CD14-positive monocyte (primary cell): Measurements from ENCODE around the gene ARRB1. TPM values are rescaled to one million over a fixed set of nuclear protein-coding genes. Genes with fewer than 3 reads are reported as not detected.

Experiments used
- DNase-seq, 3 donors: peaks; one replicate each; pipeline ENCODE4 v3.0.0-alpha.2; 2011 to 2022
- H2AFZ ChIP-seq: 2 replicates; pipeline ENCODE4 v1.6.0; 2012; ENCODE audit warnings: mild to moderate bottlenecking, low read depth, low read length, inconsistent platforms; ENCODE audit not compliant: insufficient read depth, poor library complexity, severe bottlenecking
- H3K27ac ChIP-seq, 2 donors: 1 replicate in 1 of 2; 2 replicates in 1 of 2; pipeline ENCODE4 v1.5.1; 2012 to 2013; ENCODE audit warnings: low read length in 2 of 2, control low read depth in 1 of 2, inconsistent platforms in 1 of 2, low read depth in 1 of 2, mild to moderate bottlenecking in 1 of 2
- H3K27me3 ChIP-seq, 2 donors: one replicate each; pipeline versions ENCODE4 v1.6.0 to v1.6.1; 2011 to 2013; ENCODE audit warnings: low read length in 2 of 2; ENCODE audit not compliant: control insufficient read depth in 2 of 2, insufficient read depth in 2 of 2
- H3K36me3 ChIP-seq, 2 donors: replicated peaks in 1 of 2; 1 replicate in 1 of 2; 2 replicates in 1 of 2; pipeline versions ENCODE4 v1.5.1 to v1.6.1; 2012 to 2013; ENCODE audit warnings: low read length in 2 of 2, control low read depth in 1 of 2, inconsistent platforms in 1 of 2, mild to moderate bottlenecking in 1 of 2; ENCODE audit not compliant: insufficient read depth in 2 of 2, control insufficient read depth in 1 of 2
- H3K4me1 ChIP-seq, 2 donors: 1 replicate in 1 of 2; 2 replicates in 1 of 2; pipeline versions ENCODE4 v1.5.1 to v1.6.1; 2012 to 2013; ENCODE audit warnings: low read length in 2 of 2, control low read depth in 1 of 2, inconsistent platforms in 1 of 2, mild to moderate bottlenecking in 1 of 2, moderate library complexity in 1 of 2; ENCODE audit not compliant: insufficient read depth in 2 of 2, control insufficient read depth in 1 of 2
- H3K4me2 ChIP-seq: replicated peaks from 2 replicates; pipeline ENCODE3; 2012; ENCODE audit warnings: low read length, moderate library complexity, mild to moderate bottlenecking; ENCODE audit not compliant: poor library complexity, severe bottlenecking; ENCODE audit errors: extremely low read depth
- H3K4me3 ChIP-seq, 3 experiments: fragments of 200-600 bp in 1 of 3; sonication (generic) in 1 of 3; replicated peaks in 1 of 3; 1 replicate in 2 of 3; 2 replicates in 1 of 3; pipeline ENCODE4 v1.5.1; 2011 to 2013; ENCODE audit warnings: low read length in 3 of 3, mild to moderate bottlenecking in 3 of 3, control low read depth in 2 of 3, low read depth in 2 of 3, inconsistent platforms in 1 of 3, moderate library complexity in 1 of 3
- H3K79me2 ChIP-seq: 2 replicates; pipeline ENCODE4 v1.6.0; 2012; ENCODE audit warnings: mild to moderate bottlenecking, control low read depth, inconsistent platforms, low read length, moderate library complexity; ENCODE audit not compliant: insufficient read depth
- H3K9ac ChIP-seq: 2 replicates; pipeline ENCODE4 v1.6.0; 2017; ENCODE audit warnings: low read length, mild to moderate bottlenecking; ENCODE audit not compliant: insufficient read depth, poor library complexity, severe bottlenecking
- H3K9me3 ChIP-seq, 2 donors: replicated peaks in 1 of 2; 1 replicate in 1 of 2; 2 replicates in 1 of 2; pipeline versions ENCODE4 v1.5.1 to v1.6.1; 2012 to 2013; ENCODE audit warnings: low read length in 2 of 2, control low read depth in 1 of 2; ENCODE audit not compliant: control insufficient read depth in 1 of 2, insufficient read depth in 1 of 2
- H4K20me1 ChIP-seq: 2 replicates; pipeline ENCODE4 v1.6.0; 2012; ENCODE audit warnings: mild to moderate bottlenecking, low read length, control low read depth, moderate library complexity; ENCODE audit not compliant: insufficient read depth
- H3K27ac Mint-ChIP-seq, 7 donors: one replicate each; pipeline ENCODE4 v1.8.0; 2020; ENCODE audit warnings: mild to moderate bottlenecking in 7 of 7, mixed read lengths in 7 of 7, moderate library complexity in 6 of 7, inconsistent platforms in 2 of 7
- H3K27me3 Mint-ChIP-seq, 3 donors: one replicate each; pipeline ENCODE4 v1.8.0; 2021 to 2022; ENCODE audit warnings: low read depth in 3 of 3, mild to moderate bottlenecking in 3 of 3, mixed read lengths in 3 of 3, moderate library complexity in 3 of 3, inconsistent platforms in 1 of 3
- H3K36me3 Mint-ChIP-seq, 2 donors: one replicate each; pipeline ENCODE4 v1.8.0; 2020; ENCODE audit warnings: mixed read lengths in 2 of 2, inconsistent platforms in 1 of 2, mild to moderate bottlenecking in 1 of 2
- H3K4me1 Mint-ChIP-seq: one replicate; pipeline ENCODE4 v1.8.0; 2020; ENCODE audit warnings: mild to moderate bottlenecking, mixed read lengths
- H3K4me3 Mint-ChIP-seq, 2 donors: one replicate each; pipeline ENCODE4 v1.8.0; 2020; ENCODE audit warnings: mild to moderate bottlenecking in 2 of 2, mixed read lengths in 2 of 2, moderate library complexity in 1 of 2
- H3K9me3 Mint-ChIP-seq, 7 donors: one replicate each; pipeline ENCODE4 v1.8.0; 2020 to 2022; ENCODE audit warnings: mixed read lengths in 7 of 7, mild to moderate bottlenecking in 6 of 7, moderate library complexity in 6 of 7, inconsistent platforms in 2 of 7
- WGBS: methylation state at CpG from one replicate; pipeline ENCODE4 v1.1.5; 2013; ENCODE audit warnings: missing lambda C conversion rate; ENCODE audit not compliant: insufficient coverage; 5-methylcytosine and 5-hydroxymethylcytosine counted together
- intact Hi-C, 2 donors: fragments of 100-400 bp; cut with micrococcal nuclease; formaldehyde crosslinking; loops; one replicate each; pipeline versions ENCODE4 v1.15.0 to v1.15.1; 2023
- polyA plus RNA-seq, 3 donors: library from polyadenylated mRNA; depleted of rRNA in 1 of 3; unstranded in 2 of 3; stranded (reverse) in 1 of 3; fragments of 300-500 nt in 2 of 3; fragments of >200 nt in 1 of 3; fragmentation: Illumina TruSeq in 2 of 3; gene quantifications; 1 replicate in 2 of 3; 2 replicates in 1 of 3; pipeline ENCODE4 v1.2.3, GENCODE V29; 2012 to 2021
- TF ChIP-seq, protein P1 (sequence below): fragments of 200-600 bp; IDR thresholded peaks from one replicate; pipeline ENCODE4 v1.8.0; 2022; ENCODE audit warnings: antibody characterized with exemption, mild to moderate bottlenecking

ARRB1 gene
- polyA plus RNA-seq, 3 donors: 52.6 to 114 (median 66.5) TPM

DNA sequence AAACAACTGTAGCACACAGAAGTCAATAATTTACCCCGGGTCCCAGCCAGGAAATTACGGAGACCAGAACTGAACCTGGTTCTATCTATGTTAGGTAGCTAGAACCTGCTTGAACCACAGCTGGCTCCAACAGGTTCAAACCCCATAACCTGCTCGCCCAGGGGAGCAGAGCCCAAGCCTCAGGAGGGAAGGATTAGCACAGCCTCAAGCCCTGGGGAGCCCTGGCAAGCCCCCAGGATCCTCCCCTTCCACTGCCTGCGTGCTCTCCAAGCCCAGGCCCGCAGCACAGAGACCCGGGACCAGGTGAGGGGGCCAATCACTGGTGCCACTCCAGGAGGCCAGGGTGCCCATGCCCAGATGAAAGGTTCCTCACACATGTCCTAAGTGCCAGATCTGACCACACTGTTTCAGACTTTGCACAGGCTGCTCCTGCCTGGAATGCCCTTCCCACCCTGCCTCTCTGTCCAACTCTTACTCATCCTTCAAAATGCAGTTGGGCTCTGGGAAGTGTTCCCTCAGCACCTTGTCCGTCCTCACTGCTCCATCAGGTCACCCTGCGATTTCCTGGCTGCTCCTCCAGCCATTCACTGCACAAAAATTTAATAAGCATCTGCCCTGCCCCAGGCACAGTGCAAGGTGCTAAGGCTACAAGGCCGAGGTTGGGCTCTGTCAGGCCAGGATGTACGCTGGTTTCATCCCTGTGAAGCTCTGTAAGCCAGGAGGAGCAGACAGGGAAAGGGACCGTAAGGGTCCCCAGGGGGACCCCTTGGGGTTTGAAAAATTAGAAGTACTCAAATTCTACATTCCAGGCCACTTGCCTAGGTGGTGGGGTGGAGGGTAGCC lies 32.2 kb downstream of the ARRB1 start:
- H3K9ac ChIP-seq: no peak overlapping the region
- H2AFZ ChIP-seq: no peak overlapping the region
- H3K79me2 ChIP-seq: peaks cover 97% of the 10 kb centered on the region
- TF ChIP-seq, protein P1, sequence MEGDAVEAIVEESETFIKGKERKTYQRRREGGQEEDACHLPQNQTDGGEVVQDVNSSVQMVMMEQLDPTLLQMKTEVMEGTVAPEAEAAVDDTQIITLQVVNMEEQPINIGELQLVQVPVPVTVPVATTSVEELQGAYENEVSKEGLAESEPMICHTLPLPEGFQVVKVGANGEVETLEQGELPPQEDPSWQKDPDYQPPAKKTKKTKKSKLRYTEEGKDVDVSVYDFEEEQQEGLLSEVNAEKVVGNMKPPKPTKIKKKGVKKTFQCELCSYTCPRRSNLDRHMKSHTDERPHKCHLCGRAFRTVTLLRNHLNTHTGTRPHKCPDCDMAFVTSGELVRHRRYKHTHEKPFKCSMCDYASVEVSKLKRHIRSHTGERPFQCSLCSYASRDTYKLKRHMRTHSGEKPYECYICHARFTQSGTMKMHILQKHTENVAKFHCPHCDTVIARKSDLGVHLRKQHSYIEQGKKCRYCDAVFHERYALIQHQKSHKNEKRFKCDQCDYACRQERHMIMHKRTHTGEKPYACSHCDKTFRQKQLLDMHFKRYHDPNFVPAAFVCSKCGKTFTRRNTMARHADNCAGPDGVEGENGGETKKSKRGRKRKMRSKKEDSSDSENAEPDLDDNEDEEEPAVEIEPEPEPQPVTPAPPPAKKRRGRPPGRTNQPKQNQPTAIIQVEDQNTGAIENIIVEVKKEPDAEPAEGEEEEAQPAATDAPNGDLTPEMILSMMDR: no peak
- H3K27ac ChIP-seq: no peak overlapping the region
- Mint-ChIP-seq H3K27me3 (no peaks in the 10 kb centered on the region), H3K4me1 (peaks cover 30% of the 10 kb centered on the region), H3K4me3 (no peak overlapping the region), H3K36me3 (peaks cover 36 to 78% of the 10 kb centered on the region in 2 donors), H3K27ac (peak overlapping the region in 4 of 7 donors; percentile 44 to 82 (median 68)), H3K9me3 (no peaks in the 10 kb centered on the region)
- H3K9me3 ChIP-seq: no peaks in the 10 kb centered on the region
- intact Hi-C loops: no loop called here
- no peaks in the 10 kb centered on the region for H3K27me3 ChIP-seq
- H3K4me3 ChIP-seq: no peak overlapping the region
- DNase-seq: no peak
- H3K4me2 ChIP-seq: no peak overlapping the region
- H3K36me3 ChIP-seq: peaks cover 36 to 81% of the 10 kb centered on the region in 2 donors
- peaks cover 100% of the 10 kb centered on the region for H4K20me1 ChIP-seq
- WGBS: 97% methylated on average over 7 of the region's 11 CpGs
- H3K4me1 ChIP-seq: no peaks in the 10 kb centered on the region

DNA sequence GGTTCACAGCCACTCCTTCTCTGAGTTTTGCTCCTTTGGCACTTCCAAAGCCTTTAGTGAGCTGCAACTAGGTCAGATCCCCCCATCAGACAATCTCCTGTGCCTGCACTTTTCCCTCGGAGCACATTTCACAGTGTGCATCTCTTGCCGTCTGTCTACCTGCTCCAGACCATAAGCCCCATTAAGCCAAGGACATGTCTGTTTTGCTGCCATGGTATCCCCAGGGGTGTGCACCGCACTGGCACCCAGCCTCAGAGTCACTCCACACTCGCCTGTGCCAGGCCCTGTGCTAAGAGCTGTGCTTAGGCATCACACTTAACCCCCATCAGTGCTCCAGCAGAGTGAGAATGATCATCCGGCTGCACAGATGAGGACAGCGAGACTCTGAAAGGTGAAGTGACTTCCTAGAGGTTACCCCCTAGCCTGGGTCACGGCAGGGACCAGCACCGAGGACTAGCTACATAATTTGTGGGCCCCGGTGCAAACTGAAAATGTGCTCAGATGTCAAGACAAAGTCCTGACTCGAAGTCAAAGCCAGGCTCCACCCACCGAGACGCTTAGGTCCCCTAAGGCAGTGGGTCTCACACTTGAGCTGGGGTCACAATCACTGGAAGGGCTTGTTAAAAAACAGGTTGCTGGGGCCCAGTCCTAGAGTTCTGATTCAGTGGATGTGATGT lies 33.9 kb downstream of the ARRB1 start:
- Mint-ChIP-seq H3K4me3 (no peak overlapping the region), H3K9me3 (no peaks in the 10 kb centered on the region), H3K27ac (peak overlapping the region in 1 of 7 donors; percentile 5), H3K36me3 (peaks cover 23 to 65% of the 10 kb centered on the region in 2 donors), H3K27me3 (no peaks in the 10 kb centered on the region), H3K4me1 (peaks cover 32% of the 10 kb centered on the region)
- 86% methylated on average over 11 of the region's 12 CpGs for WGBS
- H4K20me1 ChIP-seq: peaks cover 100% of the 10 kb centered on the region
- H2AFZ ChIP-seq: no peak overlapping the region
- TF ChIP-seq, protein P1: no peak
- H3K79me2 ChIP-seq: peaks cover 97% of the 10 kb centered on the region
- no peak overlapping the region for H3K4me3 ChIP-seq
- no peaks in the 10 kb centered on the region for H3K27me3 ChIP-seq
- no peaks in the 10 kb centered on the region for H3K9me3 ChIP-seq
- peaks cover 28 to 79% of the 10 kb centered on the region in 2 donors for H3K36me3 ChIP-seq
- no peaks in the 10 kb centered on the region for H3K4me1 ChIP-seq
- no peak for DNase-seq
- H3K4me2 ChIP-seq: no peak overlapping the region
- intact Hi-C loops: no loop called here
- no peak overlapping the region for H3K27ac ChIP-seq
- H3K9ac ChIP-seq: no peak overlapping the region
